Measurements from ENCODE around the gene CD300C.
"Not testable (repeated sequence)": the region's sequence is repeated elsewhere in the genome, so short reads cannot be mapped to it uniquely, and the experiment has no call there.

The CD300C gene

GRCh38 chr17:74569020-74570003, 23.4 kb upstream of the CD300C start:
- H3K4me3 Mint-ChIP-seq: no peak overlapping the region
- peaks cover 35% of the 10 kb centered on the region for H3K27me3 Mint-ChIP-seq (ENCODE audit: low read depth)
- H3K9me3 Mint-ChIP-seq: no peaks in the 10 kb centered on the region
- no peaks in the 10 kb centered on the region for H3K36me3 Mint-ChIP-seq (ENCODE audit: low read depth)
- H3K4me1 Mint-ChIP-seq (ENCODE audit: low read depth): peaks cover 13% of the 10 kb centered on the region
- H3K27ac Mint-ChIP-seq: no peak overlapping the region

DNA sequence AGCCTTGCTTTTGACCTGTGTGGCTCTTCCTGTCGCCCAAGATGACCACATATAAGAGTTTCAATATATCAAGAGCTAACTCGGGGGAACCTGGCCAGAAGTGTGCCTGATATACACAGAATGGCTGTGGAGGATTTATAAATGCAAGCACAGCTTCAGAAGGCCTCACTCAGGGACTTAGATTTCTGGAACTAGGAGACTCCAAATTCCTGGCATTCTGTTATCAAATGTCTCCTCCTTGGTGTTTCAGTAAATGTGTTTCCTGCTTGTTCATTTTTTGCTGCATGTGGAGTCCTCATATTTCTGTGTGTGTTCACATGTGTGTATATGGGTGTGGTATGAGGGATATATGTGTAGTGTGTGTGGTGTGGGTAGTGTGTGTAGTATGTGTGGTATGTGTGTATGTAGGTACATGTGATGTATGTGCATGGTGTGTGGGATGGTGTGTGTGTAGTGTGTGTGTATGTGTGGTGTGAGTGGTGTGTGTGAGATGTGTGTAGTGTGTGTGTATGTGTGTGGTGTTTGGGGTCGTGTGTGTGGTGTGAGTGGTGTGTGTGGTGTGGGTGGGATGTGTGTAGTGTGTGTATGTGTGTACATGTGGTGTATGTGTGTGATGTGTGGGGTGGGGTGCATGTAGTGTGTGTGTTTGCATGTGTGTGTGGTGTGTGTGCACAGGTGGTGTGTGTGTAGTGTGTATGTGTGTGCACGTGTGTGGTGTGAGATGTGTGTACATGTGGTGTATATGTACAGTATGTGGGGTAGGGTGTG, 22.4 kb upstream of the CD300C start:
- Mint-ChIP-seq H3K36me3 (ENCODE audit: low read depth) (no peaks in the 10 kb centered on the region), H3K4me1 (ENCODE audit: low read depth) (peaks cover 13% of the 10 kb centered on the region), H3K27ac (peak overlapping the region; percentile 3), H3K9me3 (no peaks in the 10 kb centered on the region), H3K27me3 (ENCODE audit: low read depth) (peaks cover 38% of the 10 kb centered on the region), H3K4me3 (no peak overlapping the region)

DNA sequence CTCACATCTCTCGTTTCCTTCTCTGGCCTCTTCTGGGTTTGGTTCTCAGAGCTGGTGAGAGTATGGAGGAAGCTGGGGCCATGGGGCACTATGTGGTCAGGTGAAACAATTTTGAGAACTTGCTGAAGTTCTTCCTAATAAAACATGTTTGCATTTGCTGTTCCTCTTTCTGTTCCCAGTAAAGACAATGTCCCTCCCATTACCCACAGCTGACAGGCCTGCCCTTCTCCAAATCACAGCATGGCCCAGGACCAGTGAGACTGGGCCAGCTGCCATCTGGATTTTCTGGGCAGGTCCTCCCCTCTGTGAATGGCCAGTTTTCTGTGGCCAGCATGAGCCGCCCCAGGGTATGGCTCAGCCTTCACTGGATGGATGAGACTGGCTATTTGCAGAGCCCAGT, 21.5 kb upstream of the CD300C start, which contains the start of gene CD300H:
Gene CD300H, minus strand, starts transcription at position 113 of the 400 bp plus-strand sequence.
- Mint-ChIP-seq H3K27ac (peak within 1 kb of the TSS; percentile 3), H3K9me3 (no peaks in the 10 kb centered on the region), H3K27me3 (ENCODE audit: low read depth) (peaks cover 41% of the 10 kb centered on the region), H3K4me1 (ENCODE audit: low read depth) (peaks cover 13% of the 10 kb centered on the region), H3K4me3 (no peak within 1 kb of the TSS), H3K36me3 (ENCODE audit: low read depth) (no peaks in the 10 kb centered on the region)

- H3K27me3 Mint-ChIP-seq (ENCODE audit: low read depth): peaks cover 38% of the 10 kb centered on the region
Observed at GRCh38 chr17:74566132-74566753, 20.3 kb upstream of the CD300C start.

GRCh38 chr17:74565126-74565525, 19.2 kb upstream of the CD300C start:
- Mint-ChIP-seq H3K4me3 (no peak overlapping the region), H3K36me3 (ENCODE audit: low read depth) (no peaks in the 10 kb centered on the region), H3K27ac (no peak overlapping the region), H3K27me3 (ENCODE audit: low read depth) (peaks cover 33% of the 10 kb centered on the region), H3K4me1 (ENCODE audit: low read depth) (peaks cover 13% of the 10 kb centered on the region), H3K9me3 (no peaks in the 10 kb centered on the region)

More at GRCh38 chr17:74566132-74566753, 20.3 kb upstream of the CD300C start:
- no peaks in the 10 kb centered on the region for H3K9me3 Mint-ChIP-seq
- H3K4me3 Mint-ChIP-seq: no peak overlapping the region
- peaks cover 13% of the 10 kb centered on the region for H3K4me1 Mint-ChIP-seq (ENCODE audit: low read depth)
- H3K27ac Mint-ChIP-seq: no peak overlapping the region
- no peaks in the 10 kb centered on the region for H3K36me3 Mint-ChIP-seq (ENCODE audit: low read depth)

DNA sequence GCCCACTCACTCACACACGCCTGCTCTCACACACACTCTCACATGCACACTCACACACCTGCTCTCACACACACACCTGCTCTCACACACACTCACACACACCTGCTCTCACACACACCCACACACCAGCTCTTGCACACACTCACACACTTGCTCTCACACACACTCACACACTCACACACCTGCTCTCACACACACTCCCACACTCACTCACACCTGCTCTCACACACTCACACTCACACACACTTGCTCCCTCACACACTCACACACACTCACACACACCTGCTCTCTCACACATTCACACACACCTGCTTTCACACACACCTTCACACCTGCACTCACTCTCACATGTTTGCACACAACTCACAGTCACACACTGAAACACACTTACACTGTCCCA, 17.4 kb upstream of the CD300C start:
- H3K27me3 Mint-ChIP-seq (ENCODE audit: low read depth): peaks cover 27% of the 10 kb centered on the region
- peaks cover 7% of the 10 kb centered on the region for H3K4me1 Mint-ChIP-seq (ENCODE audit: low read depth)
- no peaks in the 10 kb centered on the region for H3K9me3 Mint-ChIP-seq
- H3K27ac Mint-ChIP-seq: no peak overlapping the region
- H3K4me3 Mint-ChIP-seq: no peak overlapping the region
- no peaks in the 10 kb centered on the region for H3K36me3 Mint-ChIP-seq (ENCODE audit: low read depth)

- Mint-ChIP-seq H3K27me3 (ENCODE audit: low read depth) (peaks cover 28% of the 10 kb centered on the region), H3K4me3 (no peak overlapping the region), H3K27ac (no peak overlapping the region), H3K4me1 (ENCODE audit: low read depth) (peaks cover 4% of the 10 kb centered on the region), H3K9me3 (no peaks in the 10 kb centered on the region), H3K36me3 (ENCODE audit: low read depth) (no peaks in the 10 kb centered on the region)
Observed at GRCh38 chr17:74561586-74561985, 15.7 kb upstream of the CD300C start.

DNA sequence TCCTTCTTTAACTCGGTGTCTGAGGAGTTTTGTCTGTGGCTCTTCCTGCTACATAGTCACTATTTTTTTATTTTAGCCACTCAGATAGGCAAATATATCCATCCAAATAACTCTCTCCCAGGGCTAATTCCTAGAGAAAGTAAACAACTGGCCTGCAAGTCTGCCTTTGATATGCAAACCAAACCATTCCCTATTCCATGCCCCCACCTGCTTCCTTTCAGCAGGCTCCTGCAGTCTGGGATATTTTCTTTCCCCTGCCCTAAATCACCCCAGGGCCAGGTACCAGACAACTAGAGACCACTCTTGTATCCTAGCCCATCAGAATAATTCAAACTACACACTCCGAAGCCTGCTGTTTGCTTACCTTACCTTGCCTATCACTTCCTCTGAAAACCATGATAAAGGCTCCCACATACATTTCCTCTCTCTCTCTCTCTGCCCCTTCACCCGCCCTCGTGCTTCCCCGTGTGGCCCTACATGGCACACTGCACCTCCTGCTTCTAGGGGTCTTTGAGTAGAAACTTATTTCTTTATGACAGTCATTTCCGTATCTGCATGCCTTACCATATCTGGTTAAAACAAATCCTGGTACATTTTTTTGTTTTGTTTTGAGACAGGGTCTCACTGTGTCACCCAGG, 13.1 kb upstream of the CD300C start:
- no peak overlapping the region for H3K27ac Mint-ChIP-seq

GRCh38 chr17:74558402-74558801, 12.5 kb upstream of the CD300C start:
- H3K27ac Mint-ChIP-seq, H3K4me3 Mint-ChIP-seq: not testable (repeated sequence)

More for the DNA sequence above, 13.1 kb upstream of the CD300C start:
- Mint-ChIP-seq H3K36me3 (ENCODE audit: low read depth) (no peaks in the 10 kb centered on the region), H3K4me1 (ENCODE audit: low read depth) (peaks cover 7% of the 10 kb centered on the region), H3K9me3 (no peaks in the 10 kb centered on the region), H3K4me3 (no peak overlapping the region), H3K27me3 (ENCODE audit: low read depth) (peaks cover 42% of the 10 kb centered on the region)

DNA sequence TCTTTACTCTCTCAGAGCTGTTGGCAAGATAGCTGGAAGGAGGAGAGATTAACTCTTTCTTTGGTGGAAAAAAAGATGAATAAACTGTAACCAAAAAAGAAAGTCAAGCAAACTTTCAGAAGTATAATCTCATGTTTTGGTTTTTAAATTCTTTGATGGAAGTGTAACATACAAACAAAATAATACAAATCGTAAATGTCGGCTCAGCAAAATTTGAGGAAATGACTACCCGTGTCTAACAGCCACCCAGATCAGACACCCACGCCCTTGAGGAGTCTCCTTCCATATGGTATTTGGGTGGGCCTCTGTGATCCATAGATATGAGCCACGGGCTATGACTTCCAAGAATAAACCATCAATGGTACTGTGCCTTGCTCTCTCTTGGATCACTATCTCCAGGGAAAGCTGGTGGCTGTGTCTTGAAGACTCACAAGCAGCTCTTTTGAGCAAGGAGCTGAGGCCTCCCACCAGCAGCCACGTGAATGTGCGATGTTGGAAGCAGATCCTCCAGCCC, 9.6 kb upstream of the CD300C start:
- Mint-ChIP-seq H3K27ac (no peak overlapping the region), H3K4me1 (ENCODE audit: low read depth) (peaks cover 7% of the 10 kb centered on the region), H3K27me3 (ENCODE audit: low read depth) (peaks cover 44% of the 10 kb centered on the region), H3K4me3 (no peak overlapping the region), H3K9me3 (no peaks in the 10 kb centered on the region), H3K36me3 (ENCODE audit: low read depth) (no peaks in the 10 kb centered on the region)

More at GRCh38 chr17:74558402-74558801, 12.5 kb upstream of the CD300C start:
- not testable (repeated sequence) for H3K4me1 Mint-ChIP-seq (ENCODE audit: low read depth); H3K9me3 Mint-ChIP-seq; H3K36me3 Mint-ChIP-seq (ENCODE audit: low read depth)
- H3K27me3 Mint-ChIP-seq (ENCODE audit: low read depth): peaks cover 42% of the 10 kb centered on the region

DNA sequence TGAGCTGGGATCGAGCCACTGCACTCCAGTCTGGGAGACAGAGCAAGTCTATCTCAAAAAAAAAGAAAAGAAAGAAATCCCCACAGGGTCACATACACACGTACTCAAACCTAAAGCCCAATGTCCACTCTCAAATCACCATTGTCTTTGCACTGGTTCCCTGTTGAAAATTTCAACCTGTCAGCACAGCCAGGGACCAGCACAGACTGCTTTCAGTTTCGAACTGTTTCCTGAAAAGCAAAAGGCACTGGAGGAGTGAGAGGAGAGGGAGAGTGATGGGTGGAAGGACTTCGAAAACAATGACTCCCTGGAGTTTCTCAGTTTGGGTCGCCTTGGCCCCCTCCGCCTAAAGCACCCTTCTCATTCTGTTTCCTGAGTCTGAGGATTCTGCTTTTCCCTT, 9.0 kb upstream of the CD300C start:
- Mint-ChIP-seq H3K27ac (no peak overlapping the region), H3K4me3 (no peak overlapping the region), H3K9me3 (no peaks in the 10 kb centered on the region), H3K27me3 (ENCODE audit: low read depth) (peaks cover 44% of the 10 kb centered on the region), H3K36me3 (ENCODE audit: low read depth) (no peaks in the 10 kb centered on the region), H3K4me1 (ENCODE audit: low read depth) (peaks cover 7% of the 10 kb centered on the region)

DNA sequence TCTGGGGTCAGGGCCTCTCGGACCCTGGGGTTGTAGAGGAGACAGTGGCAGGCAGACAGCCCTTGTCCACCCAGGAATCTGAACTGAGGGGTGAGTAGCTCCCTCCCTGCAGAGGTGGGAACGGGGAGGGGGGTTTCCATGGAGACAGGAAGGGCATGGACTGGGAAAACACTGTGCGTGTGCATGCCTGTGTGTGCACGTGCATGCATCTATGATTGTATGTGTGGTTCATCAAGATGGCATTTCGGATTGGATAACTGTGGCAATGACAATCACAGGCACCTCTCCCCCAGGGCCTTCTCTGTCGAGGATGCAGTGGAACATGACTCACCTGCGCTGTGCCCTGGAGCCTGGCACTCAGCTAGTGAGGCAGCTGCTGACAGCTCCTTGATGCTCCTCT, 6.1 kb upstream of the CD300C start:
- H3K27ac Mint-ChIP-seq: no peak overlapping the region
- peaks cover 15% of the 10 kb centered on the region for H3K4me1 Mint-ChIP-seq (ENCODE audit: low read depth)
- H3K9me3 Mint-ChIP-seq: no peaks in the 10 kb centered on the region
- H3K36me3 Mint-ChIP-seq (ENCODE audit: low read depth): no peaks in the 10 kb centered on the region
- H3K27me3 Mint-ChIP-seq (ENCODE audit: low read depth): peaks cover 30% of the 10 kb centered on the region
- no peak overlapping the region for H3K4me3 Mint-ChIP-seq

DNA sequence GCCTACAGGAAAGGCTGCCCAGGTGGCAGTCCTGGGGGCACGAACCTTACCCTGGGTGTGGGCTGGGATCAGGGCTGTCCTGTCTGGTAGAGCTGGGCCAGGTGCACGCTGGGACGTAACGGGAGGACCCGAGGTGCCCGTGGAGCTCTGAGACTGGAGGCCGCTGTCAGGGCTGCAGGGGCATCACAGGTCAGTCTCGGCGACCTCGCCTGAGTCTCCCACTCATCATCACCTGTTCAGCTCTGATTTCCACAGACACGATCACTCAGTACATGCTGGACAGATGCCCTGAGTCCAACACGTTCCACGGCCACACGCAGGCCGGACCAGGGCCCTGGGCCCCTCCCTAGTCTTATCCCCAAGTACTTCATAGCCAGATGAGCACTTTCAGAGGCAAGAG, 4.7 kb upstream of the CD300C start:
- peaks cover 21% of the 10 kb centered on the region for H3K27me3 Mint-ChIP-seq (ENCODE audit: low read depth)
- H3K4me3 Mint-ChIP-seq: no peak overlapping the region
- no peaks in the 10 kb centered on the region for H3K9me3 Mint-ChIP-seq
- no peaks in the 10 kb centered on the region for H3K36me3 Mint-ChIP-seq (ENCODE audit: low read depth)
- peaks cover 15% of the 10 kb centered on the region for H3K4me1 Mint-ChIP-seq (ENCODE audit: low read depth)
- H3K27ac Mint-ChIP-seq: no peak overlapping the region

- H3K36me3 Mint-ChIP-seq (ENCODE audit: low read depth): no peaks in the 10 kb centered on the region
- peaks cover 20% of the 10 kb centered on the region for H3K4me1 Mint-ChIP-seq (ENCODE audit: low read depth)
- H3K9me3 Mint-ChIP-seq: no peaks in the 10 kb centered on the region
- peaks cover 13% of the 10 kb centered on the region for H3K27me3 Mint-ChIP-seq (ENCODE audit: low read depth)
- no peak overlapping the region for H3K4me3 Mint-ChIP-seq
- H3K27ac Mint-ChIP-seq: no peak overlapping the region
Observed at GRCh38 chr17:74549343-74549742, 3.4 kb upstream of the CD300C start.
